Neural cell (in vitro differentiated cells): ENCODE results near the gene IFIT3. TPM values are rescaled to one million over a fixed set of nuclear protein-coding genes. Genes with fewer than 3 reads are reported as not detected.

ENCODE experiments used
- H2AFZ ChIP-seq: fragments of 200-600, 300-800 bp; sonication (generic), shearing (Covaris generic); 2 replicates; pipeline ENCODE4 v1.6.0; 2014; ENCODE audit warnings: low read depth, mild to moderate bottlenecking, antibody characterized with exemption, low read length, moderate library complexity
- H3F3A ChIP-seq: fragments of 200-600 bp; shearing (Covaris generic); 2 replicates; pipeline ENCODE4 v1.6.1; 2016; ENCODE audit warnings: mild to moderate bottlenecking, moderate library complexity, mixed read lengths, antibody characterized with exemption, low read length; ENCODE audit not compliant: insufficient read depth, poor library complexity, severe bottlenecking
- H3K27ac ChIP-seq: fragments of 200-600, 300-800 bp; sonication (generic), shearing (Covaris generic); 2 replicates; pipeline ENCODE4 v1.5.1; 2014; ENCODE audit warnings: mild to moderate bottlenecking, low read length, moderate library complexity
- H3K27me3 ChIP-seq: fragments of 300-800, 200-600 bp; sonication (generic), shearing (Covaris generic); 2 replicates; pipeline ENCODE4 v1.6.0; 2014; ENCODE audit warnings: mild to moderate bottlenecking, low read depth, low read length, moderate library complexity; ENCODE audit not compliant: insufficient read depth
- H3K36me3 ChIP-seq: fragments of 300-800, 200-600 bp; sonication (generic), shearing (Covaris generic); 2 replicates; pipeline ENCODE4 v1.5.1; 2014; ENCODE audit warnings: mild to moderate bottlenecking, antibody characterized with exemption, low read length, moderate library complexity; ENCODE audit not compliant: insufficient read depth
- H3K4me2 ChIP-seq: fragments of 300-800, 200-600 bp; sonication (generic), shearing (Covaris generic); 2 replicates; pipeline ENCODE4 v1.6.0; 2014; ENCODE audit warnings: mild to moderate bottlenecking, low read length
- H3K4me3 ChIP-seq: fragments of 300-800, 200-600 bp; sonication (generic), shearing (Covaris generic); 2 replicates; pipeline ENCODE4 v1.5.1; 2014; ENCODE audit warnings: mild to moderate bottlenecking, low read length, moderate library complexity
- H3K79me2 ChIP-seq: fragments of 200-600 bp; shearing (Covaris generic); replicated peaks from 2 replicates; pipeline ENCODE4 v1.6.0; 2014; ENCODE audit warnings: mild to moderate bottlenecking, low read length, moderate library complexity; ENCODE audit not compliant: insufficient read depth
- H3K9ac ChIP-seq: fragments of 300-800, 200-600 bp; sonication (generic), shearing (Covaris generic); 2 replicates; pipeline ENCODE4 v1.6.1; 2016; ENCODE audit warnings: mild to moderate bottlenecking, low read length, mixed read lengths
- H3K9me2 ChIP-seq: fragments of 200-600 bp; shearing (Covaris generic); 2 replicates; pipeline ENCODE4 v1.6.1; 2016; ENCODE audit warnings: mild to moderate bottlenecking, low read length, mixed read lengths; ENCODE audit not compliant: insufficient read depth
- H3K9me3 ChIP-seq: fragments of 200-600, 300-800 bp; sonication (generic), shearing (Covaris generic); 2 replicates; pipeline ENCODE4 v1.6.1; 2016; ENCODE audit warnings: mild to moderate bottlenecking, mixed run types, low read length, moderate library complexity, mixed read lengths
- H4K20me1 ChIP-seq: fragments of 200-600 bp; shearing (Covaris generic); 2 replicates; pipeline ENCODE4 v1.6.1; 2016; ENCODE audit warnings: mild to moderate bottlenecking, mixed run types; ENCODE audit not compliant: insufficient read depth
- EP300 ChIP-seq: fragments of 450-650 bp; conservative IDR thresholded peaks from 2 replicates; pipeline ENCODE4 v1.6.1; 2014; ENCODE audit warnings: antibody characterized with exemption, mild to moderate bottlenecking, moderate library complexity; ENCODE audit not compliant: poor library complexity, severe bottlenecking
- EZH2 ChIP-seq: fragments of 200-600, 300-800 bp; shearing (Covaris generic), sonication (generic); IDR thresholded peaks from 2 replicates; pipeline ENCODE4 v1.6.1; 2014; ENCODE audit warnings: antibody characterized with exemption, low read length, borderline replicate concordance, mild to moderate bottlenecking; ENCODE audit not compliant: insufficient read depth, poor library complexity, severe bottlenecking
- MXI1 ChIP-seq: fragments of 450-650 bp; conservative IDR thresholded peaks from 2 replicates; pipeline ENCODE4 v1.6.1; 2014; ENCODE audit warnings: antibody characterized with exemption, mild to moderate bottlenecking; ENCODE audit not compliant: poor library complexity, severe bottlenecking
- POLR2AphosphoS5 ChIP-seq: IDR thresholded peaks from 2 replicates; pipeline ENCODE4 v1.6.1; 2012
- RAD21 ChIP-seq: fragments of 450-650 bp; conservative IDR thresholded peaks from 2 replicates; pipeline ENCODE4 v1.6.1; 2014; ENCODE audit warnings: antibody characterized with exemption, mild to moderate bottlenecking, moderate library complexity
- REST ChIP-seq: IDR thresholded peaks from 2 replicates; pipeline ENCODE4 v1.6.1; 2012; ENCODE audit warnings: borderline replicate concordance
- SMC3 ChIP-seq: fragments of 450-650 bp; conservative IDR thresholded peaks from 2 replicates; pipeline ENCODE4 v1.6.1; 2014; ENCODE audit warnings: antibody characterized with exemption, mild to moderate bottlenecking, moderate library complexity; ENCODE audit not compliant: poor library complexity
- TAF1 ChIP-seq: IDR thresholded peaks from 2 replicates; pipeline ENCODE4 v1.6.1; 2012; ENCODE audit warnings: low read depth
- polyA plus RNA-seq: library from polyadenylated mRNA; depleted of rRNA; stranded (reverse); fragments of >200 nt; gene quantifications from 2 replicates; pipeline ENCODE4 v1.2.3, GENCODE V29; 2014
- TF ChIP-seq, protein P1 (sequence below): fragments of 450-650 bp; IDR thresholded peaks from 2 replicates; pipeline ENCODE4 v1.5.1; 2014; ENCODE audit warnings: antibody characterized with exemption, mild to moderate bottlenecking, moderate library complexity; ENCODE audit not compliant: poor library complexity, severe bottlenecking

Gene IFIT3
- polyA plus RNA-seq, 1 donor from 2014 or later: 0.24 TPM

- no peak for TF ChIP-seq REST
- no peak for TF ChIP-seq SMC3
- TF ChIP-seq RAD21: no peak
- TF ChIP-seq MXI1: no peak
- no peak for TF ChIP-seq TAF1
- TF ChIP-seq POLR2AphosphoS5: no peak
- TF ChIP-seq, protein P1, sequence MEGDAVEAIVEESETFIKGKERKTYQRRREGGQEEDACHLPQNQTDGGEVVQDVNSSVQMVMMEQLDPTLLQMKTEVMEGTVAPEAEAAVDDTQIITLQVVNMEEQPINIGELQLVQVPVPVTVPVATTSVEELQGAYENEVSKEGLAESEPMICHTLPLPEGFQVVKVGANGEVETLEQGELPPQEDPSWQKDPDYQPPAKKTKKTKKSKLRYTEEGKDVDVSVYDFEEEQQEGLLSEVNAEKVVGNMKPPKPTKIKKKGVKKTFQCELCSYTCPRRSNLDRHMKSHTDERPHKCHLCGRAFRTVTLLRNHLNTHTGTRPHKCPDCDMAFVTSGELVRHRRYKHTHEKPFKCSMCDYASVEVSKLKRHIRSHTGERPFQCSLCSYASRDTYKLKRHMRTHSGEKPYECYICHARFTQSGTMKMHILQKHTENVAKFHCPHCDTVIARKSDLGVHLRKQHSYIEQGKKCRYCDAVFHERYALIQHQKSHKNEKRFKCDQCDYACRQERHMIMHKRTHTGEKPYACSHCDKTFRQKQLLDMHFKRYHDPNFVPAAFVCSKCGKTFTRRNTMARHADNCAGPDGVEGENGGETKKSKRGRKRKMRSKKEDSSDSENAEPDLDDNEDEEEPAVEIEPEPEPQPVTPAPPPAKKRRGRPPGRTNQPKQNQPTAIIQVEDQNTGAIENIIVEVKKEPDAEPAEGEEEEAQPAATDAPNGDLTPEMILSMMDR: no peak
- TF ChIP-seq EZH2: no peak
- TF ChIP-seq EP300: no peak
Observed at GRCh38 chr10:89382757-89383156, 55.0 kb downstream of the IFIT3 start.

GRCh38 chr10:89384474-89385340, 56.9 kb downstream of the IFIT3 start:
- H3K27ac ChIP-seq: no peak overlapping the region
- no peaks in the 10 kb centered on the region for H3K9me3 ChIP-seq
- H3K9me2 ChIP-seq: no peaks in the 10 kb centered on the region
- H3K27me3 ChIP-seq: no peaks in the 10 kb centered on the region
- no peaks in the 10 kb centered on the region for H3K36me3 ChIP-seq
- no peaks in the 10 kb centered on the region for H3K79me2 ChIP-seq
- H3K9ac ChIP-seq: no peak overlapping the region
- TF ChIP-seq, protein P1: no peak
- no peak for TF ChIP-seq POLR2AphosphoS5
- TF ChIP-seq EZH2: no peak
- TF ChIP-seq REST: no peak
- TF ChIP-seq SMC3: no peak
- TF ChIP-seq TAF1: no peak
- no peak for TF ChIP-seq RAD21
- no peak for TF ChIP-seq EP300
- TF ChIP-seq MXI1: no peak
- no peaks in the 10 kb centered on the region for H3F3A ChIP-seq
- no peaks in the 10 kb centered on the region for H4K20me1 ChIP-seq
- no peak overlapping the region for H2AFZ ChIP-seq
- H3K4me3 ChIP-seq: no peak overlapping the region
- no peak overlapping the region for H3K4me2 ChIP-seq

More at GRCh38 chr10:89382757-89383156, 55.0 kb downstream of the IFIT3 start:
- Histone ChIP-seq H3F3A (no peaks in the 10 kb centered on the region), H3K79me2 (no peaks in the 10 kb centered on the region), H3K9me2 (no peaks in the 10 kb centered on the region), H3K9ac (no peak overlapping the region), H3K4me3 (no peak overlapping the region), H2AFZ (no peak overlapping the region), H3K27ac (no peak overlapping the region), H3K9me3 (no peaks in the 10 kb centered on the region), H4K20me1 (no peaks in the 10 kb centered on the region), H3K27me3 (no peaks in the 10 kb centered on the region), H3K36me3 (no peaks in the 10 kb centered on the region), H3K4me2 (no peak overlapping the region)
